GM19239 (cell line): Measurements from ENCODE around the gene PDE3B.
A peak's percentile ranks its signal among the peaks of the same experiment; 100 is the strongest.
"Not testable (repeated sequence)": the region's sequence is repeated elsewhere in the genome, so short reads cannot be mapped to it uniquely, and the experiment has no call there.

ENCODE experiments used
- DNase-seq: peaks from one replicate; pipeline ENCODE4 v3.0.0; 2011; ENCODE audit warnings: low spot score; ENCODE audit not compliant: insufficient read length
- FAIRE-seq: peaks from 2 replicates; lab custom pipeline; 2011; peaks lifted over from hg19 to GRCh38; lab: Jason Lieb, UNC

PDE3B gene

DNA sequence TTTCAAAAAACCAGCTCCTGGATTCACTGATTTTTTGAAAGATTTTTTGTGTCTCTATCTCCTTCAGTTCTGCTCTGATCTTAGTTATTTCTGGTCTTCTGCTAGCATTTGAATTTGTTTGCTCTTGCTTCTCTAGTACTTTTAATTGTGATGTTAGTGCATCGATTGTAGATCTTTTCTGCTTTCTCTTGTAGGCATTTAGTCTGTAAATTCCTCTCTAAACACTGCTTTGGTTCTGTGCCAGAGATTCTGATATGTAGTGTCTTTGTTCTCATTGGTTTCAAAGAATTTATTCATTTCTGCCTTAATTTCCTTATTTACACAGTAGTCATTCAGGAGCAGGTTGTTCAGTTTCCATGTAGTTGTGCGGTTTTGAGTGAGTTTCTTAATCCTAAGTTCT, 96.9 kb downstream of the PDE3B start:
- not testable (repeated sequence) for FAIRE-seq, DNase-seq

DNA sequence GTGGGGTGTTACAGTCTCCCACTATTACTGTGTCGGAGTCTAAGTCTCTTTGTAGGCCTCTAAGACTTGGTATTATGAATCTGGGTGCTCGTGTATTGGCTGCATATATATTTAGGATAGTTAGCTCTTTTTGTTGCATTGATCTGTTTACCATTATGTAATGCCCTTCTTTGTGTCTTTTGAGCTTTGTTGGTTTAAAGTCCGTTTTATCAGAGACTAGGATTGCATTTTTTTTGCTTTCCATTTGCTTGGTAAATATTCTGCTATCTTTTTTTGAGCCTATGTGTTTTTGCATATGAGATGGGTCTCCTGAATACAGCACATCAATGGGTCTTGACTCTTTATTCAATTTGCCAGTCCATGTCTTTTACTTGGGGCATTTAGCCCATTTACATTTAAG, 97.6 kb downstream of the PDE3B start:
- DNase-seq (no peak), FAIRE-seq (no peak)

DNA sequence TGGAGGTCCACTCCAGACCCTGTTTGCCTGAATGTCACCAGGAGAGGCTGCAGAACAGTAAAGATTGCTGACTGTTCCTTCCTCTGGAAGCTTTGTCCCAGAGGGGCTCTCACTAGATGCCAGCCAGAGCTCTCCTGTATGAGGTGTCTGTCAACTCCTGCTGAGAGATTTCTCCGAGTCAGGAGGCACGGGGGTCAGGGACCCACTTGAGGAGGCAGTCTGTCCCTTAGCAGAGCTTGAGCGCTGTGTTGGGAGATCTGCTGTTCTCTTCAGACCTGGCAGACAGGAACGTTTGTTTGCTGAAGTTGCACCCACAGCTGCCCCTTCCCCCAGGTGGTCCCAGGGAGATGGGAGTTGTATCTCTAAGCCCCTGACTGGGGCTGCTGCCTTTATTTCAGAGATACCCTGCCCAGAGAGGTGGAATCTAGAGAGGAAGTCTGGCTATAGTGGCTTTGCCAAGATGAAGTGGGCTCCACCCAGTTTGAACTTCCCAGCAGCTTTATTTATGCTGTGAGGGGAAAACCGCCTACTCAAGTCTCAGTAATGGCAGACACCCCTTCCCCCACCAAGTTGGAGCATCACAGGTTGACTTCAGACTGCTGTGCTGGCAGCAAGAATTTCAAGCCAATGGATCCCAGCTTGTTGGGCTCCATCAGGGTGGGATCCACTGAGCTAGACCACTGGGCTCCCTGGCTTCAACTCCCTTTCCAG, 99.4 kb downstream of the PDE3B start:
- DNase-seq (no peak), FAIRE-seq (no peak)

DNA sequence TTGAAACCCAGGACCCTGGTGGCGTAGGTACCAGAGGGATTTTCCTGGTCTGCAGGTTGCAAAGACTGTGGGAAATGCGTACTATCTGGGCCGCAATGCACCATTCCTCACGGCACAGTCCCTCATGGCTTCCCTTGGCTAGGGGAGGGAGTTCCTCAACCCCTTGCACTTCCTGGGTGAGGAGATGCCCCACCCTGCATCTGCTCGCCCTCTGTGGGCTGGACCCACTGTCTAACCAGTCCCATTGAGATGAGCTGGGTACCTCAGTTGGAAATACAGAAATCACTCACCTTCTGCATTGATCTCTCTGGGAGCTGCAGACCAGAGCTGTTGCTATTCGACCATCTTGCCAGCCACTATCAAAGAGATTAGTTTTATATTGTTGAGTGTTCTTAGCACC, 100.1 kb downstream of the PDE3B start:
- FAIRE-seq, DNase-seq: not testable (repeated sequence)

DNA sequence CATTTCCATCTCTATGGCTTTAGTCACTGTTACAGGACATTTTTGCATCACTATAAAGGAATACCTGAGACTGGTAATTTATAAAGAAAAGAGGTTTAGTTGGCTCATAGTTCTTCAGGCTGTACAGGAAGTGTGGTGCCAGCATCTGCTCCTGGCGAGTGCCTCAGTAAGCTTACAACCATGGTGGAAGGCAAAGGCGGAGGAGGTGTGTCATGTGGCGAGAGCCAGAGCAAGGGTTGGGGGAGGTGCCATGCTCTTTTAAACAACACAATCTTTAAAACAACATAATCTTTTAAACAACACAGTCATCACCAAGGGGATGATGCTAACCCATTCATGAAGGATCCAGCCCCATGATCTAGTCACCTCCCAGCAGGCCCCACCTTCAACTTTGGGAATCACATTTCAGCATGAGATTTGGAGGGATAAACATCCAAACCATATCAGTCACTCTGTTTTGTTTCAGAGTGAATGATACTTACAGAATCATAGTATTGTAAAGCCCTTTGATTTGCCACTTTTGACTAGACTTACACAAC, 103.3 kb downstream of the PDE3B start:
- DNase-seq (no peak), FAIRE-seq (no peak)

DNA sequence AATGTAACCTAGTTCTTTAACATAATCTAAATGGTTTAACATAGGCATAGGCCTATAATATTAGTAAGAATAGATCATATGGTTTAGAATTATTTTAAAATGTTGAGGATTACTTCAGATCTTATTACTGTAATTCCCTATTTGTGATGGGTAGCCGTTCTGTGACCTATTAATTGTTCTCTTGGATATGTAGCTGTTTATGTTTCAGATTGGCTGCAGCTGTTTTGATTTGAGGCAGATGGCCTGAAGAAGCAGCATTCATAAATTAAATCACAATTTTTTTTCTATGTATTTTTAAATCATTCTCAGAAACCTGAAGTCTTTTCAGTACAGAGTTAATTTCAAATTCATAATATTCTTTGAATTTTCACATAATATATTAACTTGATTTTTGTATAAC, 104.5 kb downstream of the PDE3B start:
- DNase-seq (no peak), FAIRE-seq (no peak)

DNA sequence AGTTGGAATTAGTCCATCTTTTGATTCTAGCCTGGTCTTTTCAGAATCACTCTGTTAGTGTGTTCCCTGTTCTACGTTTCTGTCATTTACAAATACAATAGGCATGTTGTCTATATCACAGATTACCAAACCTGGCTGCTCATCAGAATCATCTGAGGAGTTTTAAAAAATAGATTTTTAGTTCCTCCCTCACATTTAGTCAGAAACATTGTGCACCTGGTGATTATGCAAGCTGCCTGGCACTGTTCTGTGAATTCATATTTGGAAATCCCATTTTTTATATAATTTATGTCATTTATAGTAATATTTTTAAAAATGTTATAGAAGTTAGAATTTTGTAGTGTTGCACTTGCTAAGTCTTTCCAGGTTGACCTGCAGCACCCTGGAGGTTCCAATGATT, 107.3 kb downstream of the PDE3B start:
- no peak for FAIRE-seq
- DNase-seq, result no peak

DNA sequence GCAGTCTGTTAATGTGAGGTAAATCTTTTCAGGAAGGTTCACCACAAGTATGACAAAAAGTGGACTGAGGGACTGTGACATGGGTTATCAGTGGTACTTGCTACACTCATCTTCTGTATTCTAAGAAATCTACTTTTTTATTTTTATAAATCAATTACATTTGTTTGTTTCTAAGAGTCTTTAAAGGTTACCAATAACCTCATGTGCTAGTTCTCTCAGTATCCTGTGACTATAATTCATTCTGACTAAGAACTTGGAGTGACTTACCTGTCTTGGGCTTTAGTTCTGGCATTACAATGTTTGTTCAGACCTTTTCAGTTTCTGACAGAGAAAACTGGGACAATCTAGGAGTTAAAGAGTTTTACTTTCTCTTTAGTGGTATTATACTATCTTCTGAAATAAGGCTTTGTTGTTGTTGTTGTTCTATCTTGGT, 108.4 kb downstream of the PDE3B start:
- no peak for FAIRE-seq
- no peak for DNase-seq

DNA sequence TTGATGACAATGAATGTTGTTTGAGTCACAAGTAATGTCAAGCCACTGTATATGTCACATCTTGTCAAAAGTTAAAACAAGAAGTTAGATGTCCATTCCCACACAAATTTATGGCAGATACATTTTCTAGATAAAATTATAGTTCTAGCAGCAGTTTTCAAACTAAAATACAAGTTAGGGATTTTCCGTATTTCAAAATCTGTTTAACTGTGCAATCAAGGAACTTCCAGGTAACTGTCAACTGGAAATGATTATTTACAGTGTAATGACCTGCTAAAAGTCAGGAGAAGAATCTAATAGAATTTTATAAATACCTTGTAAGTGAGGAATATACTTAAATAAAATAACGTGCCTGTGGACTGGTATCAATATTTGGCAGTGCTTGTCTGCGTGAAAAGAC, 111.5 kb downstream of the PDE3B start:
- FAIRE-seq (no peak), DNase-seq (no peak)

DNA sequence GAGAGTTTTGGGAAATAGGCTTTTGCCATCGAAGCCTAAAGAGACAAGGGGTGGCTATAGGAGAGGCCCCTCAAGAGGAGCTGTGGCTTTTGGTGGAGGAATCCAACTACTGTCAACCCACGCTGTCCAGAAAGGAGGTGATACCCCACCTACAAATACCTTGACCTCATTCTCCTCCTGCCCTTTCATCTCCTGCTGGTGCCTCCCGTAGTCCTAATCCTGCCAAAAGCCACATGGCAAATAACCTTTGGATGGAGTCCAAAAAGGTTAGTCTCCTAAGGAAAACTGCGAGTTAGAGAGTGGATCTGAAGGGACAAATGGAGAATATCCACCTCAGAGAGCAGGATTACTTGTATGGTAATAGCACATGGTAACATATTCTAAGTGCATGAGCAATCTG, 112.7 kb downstream of the PDE3B start:
- DNase-seq (no peak), FAIRE-seq (no peak)

DNA sequence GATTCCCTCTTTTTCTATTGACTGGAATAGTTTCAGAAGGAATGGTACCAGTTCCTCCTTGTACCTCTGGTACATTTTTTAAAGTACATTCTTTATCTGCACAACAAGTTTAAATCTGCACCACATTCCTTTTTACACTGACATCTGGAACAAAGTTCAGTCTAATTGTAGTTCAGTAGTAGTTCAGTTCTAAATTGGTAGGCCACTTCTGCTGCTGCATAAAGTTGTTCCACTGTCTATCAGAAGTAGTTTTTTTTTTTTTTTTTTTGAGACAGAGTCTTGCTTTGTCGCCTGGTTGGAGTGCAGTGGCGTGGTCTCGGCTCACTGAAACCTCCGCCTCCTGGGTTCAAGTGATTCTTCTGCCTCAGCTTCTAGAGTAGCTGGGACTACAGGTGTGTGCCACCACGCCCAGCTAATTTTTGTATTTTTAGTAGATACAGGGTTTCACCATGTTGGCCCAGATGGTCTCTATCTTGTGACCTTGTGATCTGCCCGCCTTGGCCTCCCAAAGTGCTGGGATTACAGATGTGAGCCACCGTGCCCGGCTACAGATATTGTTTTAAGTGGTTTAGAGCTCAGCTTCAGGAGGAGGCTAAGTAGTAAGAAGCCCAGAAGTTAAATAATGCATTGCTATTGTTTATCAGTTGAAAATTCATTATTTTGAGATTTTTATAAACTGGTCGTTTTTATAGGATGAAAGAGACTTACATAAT, 115.9 kb downstream of the PDE3B start:
- not testable (repeated sequence) for DNase-seq, FAIRE-seq

DNA sequence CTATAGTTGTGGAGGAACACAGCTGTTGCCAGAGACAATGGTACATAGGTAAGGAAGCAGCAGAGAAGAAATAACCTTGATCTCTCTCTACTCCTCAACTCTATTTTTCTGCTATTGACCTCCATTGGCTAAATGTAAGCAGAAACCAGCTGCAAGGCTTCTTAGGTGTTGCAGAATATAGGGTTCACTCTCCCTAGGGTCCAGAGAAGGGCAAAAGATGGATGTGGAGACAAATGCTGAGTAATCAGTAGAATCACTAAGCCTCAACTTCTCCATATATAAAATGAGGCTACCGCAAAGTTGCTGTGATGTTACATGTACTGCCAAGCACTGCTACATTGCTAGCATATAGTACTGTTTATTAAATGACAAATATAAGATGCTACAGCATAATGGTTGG, 120.6 kb downstream of the PDE3B start:
- no peak for DNase-seq
- FAIRE-seq, result no peak

DNA sequence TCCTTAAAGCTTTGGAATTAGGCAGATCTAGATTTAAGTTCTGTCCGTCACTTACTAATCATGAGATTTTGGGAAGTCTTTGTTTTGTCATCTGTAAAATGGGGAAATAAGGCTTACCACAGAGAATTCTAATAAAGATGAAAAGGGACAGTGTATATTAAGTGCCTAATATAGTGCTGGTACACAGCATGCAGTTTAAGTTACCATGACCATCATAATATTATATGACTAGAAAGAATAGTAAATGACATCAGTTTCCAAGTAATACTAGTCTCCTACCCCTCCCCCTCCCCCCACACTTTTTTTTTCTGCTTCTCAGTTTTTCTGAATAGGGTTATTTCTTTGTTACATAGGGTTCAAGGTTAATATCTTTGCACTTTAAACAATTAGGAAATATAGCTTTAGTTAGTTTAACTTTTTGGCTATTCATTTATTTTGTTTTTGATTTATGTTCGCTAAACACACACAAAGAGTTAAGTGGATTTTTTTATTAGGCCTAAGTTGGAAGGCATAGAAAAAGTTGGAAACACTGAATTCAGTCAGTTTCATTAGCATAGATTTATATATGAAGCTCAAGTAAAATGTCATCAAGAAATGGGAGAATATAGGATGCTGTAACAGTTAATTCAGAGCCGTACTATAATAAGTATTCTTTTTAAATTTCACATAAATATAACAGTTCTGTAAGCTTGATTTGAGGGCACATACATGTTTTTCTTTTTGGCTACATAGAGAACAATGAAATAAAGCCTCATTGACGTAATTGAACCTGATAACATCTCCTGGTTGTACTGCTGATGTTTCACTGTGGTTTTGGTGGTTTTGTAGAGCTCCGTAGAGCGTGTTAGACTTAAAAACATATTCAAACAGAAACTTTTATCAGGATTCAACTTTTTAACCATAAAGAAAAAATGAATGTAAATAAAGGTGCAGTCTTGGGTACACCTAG, 121.2 kb downstream of the PDE3B start:
- FAIRE-seq, result peak; percentile 83

DNA sequence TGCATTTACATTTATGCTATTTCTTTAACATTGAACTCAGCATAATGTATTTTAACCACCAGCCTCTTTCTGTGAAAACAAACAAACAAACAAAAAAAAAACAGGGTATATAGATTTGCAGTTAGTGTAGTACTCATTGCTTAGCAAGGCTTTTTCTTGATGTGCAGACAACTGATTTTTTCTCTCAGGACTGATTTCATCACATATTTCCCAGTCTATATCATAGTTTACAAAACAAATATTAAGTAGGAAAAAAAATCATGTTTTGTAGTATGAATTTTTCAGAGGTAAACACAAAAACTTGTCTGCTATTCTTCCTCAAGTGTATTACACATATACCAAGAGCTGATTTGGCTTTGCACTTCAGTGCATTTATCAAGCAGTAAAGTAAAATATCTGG, 123.0 kb downstream of the PDE3B start:
- DNase-seq (no peak), FAIRE-seq (peak; percentile 45)

More for the DNA sequence above, 121.2 kb downstream of the PDE3B start:
- peak; percentile 16 for DNase-seq

DNA sequence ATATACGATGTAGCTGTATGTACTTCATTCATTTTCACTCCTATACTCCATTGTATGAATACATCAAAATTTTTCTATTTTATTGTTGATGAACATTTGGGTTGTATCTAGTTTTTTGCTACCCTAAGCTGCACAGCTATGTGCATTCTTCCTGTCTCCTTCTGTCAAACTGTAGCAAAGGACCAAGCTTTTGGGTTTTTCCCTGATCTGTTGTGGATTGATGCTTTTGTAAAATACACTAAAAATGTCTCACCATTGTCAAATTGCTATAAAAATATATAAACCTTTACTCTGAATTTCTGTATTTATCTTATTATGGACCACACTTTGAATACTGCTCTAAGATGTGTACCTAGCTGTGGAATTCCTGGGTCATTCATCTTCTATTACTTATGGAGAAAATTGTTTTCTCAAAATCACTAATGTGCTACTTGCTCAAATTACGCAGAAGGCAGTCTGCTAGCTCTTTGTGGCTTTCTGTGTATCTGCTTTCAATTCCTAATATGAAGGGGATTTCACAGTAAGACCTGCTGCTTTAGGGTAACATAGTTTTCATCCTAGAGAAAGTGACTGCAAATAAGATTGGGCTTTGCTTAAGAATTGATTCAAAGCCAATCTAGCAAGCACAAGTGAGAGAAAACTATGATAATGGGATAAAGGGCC, 125.1 kb downstream of the PDE3B start:
- no peak for DNase-seq
- peak; percentile 26 for FAIRE-seq

DNA sequence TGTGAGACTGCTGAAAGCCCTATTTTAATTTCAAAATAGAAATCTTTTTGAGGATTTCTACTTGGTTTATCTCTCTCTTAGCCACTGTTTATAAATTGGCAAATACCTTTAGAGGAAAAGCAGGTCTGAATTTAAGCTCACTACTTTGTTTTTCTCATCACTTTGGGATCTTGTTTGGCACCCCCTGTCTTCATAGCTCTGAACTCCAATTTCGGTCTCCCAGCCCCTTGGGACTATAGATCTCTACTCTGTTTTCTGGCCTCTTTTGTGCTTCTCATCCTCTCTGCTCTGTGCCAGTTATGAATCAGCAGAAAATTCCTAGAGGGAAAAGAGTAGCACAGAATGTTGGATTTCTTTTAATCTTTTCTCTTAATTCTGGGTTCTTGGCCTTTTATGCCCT, 130.2 kb downstream of the PDE3B start:
- FAIRE-seq (no peak), DNase-seq (no peak)

DNA sequence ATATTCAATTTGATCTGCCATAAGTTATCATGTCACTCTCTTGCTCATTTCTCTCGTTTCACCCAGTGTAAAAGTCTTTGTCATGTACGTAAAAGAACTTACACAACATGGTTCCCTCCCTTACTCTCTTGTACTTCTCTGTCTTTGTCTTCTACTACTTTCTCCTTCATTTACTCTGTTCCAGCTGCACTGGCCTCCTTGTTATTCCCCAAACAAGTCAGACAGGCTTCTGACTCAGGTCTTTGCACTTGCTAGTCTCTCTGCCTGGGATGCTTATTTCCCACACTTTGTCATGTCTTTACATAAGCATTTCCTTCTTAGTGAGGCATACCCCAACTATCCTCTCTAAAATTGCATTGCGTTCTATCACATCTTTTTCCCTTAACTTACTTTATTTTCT, 131.1 kb downstream of the PDE3B start:
- no peak for FAIRE-seq

DNA sequence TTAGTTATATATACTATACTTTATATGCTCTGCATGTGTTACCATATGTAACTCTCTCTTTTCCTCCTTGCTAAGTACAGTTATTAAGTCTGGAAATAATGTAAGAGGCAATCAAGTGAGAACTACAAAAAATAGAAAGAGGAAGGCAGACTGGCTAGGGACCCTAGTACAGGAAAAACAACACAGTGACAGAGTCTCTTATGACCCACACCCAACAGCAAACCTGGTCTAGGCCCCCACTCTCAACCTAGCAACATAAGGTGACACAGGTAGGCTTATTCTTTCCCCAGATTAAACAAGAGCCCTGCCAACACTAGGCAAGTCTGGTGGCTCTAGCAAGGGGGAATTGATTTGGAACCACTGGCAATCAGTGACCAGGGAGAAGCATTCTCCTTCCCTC, 132.3 kb downstream of the PDE3B start:
- FAIRE-seq, result no peak

More for the DNA sequence above, 131.1 kb downstream of the PDE3B start:
- no peak for DNase-seq

DNA sequence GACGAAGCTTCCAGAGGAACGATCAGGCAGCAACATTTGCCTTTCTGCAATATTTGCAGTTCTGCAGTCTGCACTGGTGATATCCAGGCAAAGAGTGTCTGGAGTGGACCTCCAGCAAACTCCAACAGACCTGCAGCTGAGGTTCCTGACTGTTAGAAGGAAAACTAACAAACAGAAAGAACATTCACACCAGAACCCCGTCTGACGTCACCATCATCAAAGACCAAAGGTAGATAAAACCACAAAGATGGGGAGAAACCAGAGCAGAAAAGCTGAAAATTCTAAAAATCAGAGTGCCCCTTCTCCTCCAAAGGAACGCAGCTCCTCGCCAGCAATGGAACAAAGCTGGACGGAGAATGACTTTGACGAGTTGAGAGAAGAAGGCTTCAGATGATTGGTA, 134.9 kb downstream of the PDE3B start:
- not testable (repeated sequence) for DNase-seq, FAIRE-seq

More for the DNA sequence above, 132.3 kb downstream of the PDE3B start:
- DNase-seq, result no peak

DNA sequence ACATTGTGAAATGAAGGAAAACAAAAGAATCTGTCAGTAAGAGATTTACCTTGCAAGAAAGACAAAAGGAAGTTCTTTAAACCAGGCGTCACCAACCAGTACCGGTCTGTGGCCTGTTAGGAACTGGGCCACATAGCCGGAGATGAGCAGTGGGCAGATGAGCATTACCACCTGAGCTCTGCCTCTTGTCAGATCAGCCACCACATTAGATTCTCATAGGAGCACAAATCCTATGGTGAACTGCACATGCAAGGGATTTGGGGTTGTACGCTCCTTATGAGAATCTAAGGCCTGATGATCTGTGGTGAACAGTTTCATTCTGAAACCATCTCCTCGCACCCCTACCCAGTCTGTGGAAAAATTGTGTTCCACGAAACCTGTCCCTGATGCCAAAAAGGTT, 140.2 kb downstream of the PDE3B start:
- DNase-seq (no peak), FAIRE-seq (no peak)
